ENCODE results near the gene DAZAP1.

The DAZAP1 gene

GRCh38 chr19:1407528-1408299, at the start of gene DAZAP1:
DAZAP1 (plus strand) TSS chr19:1407586; CDS start chr19:1407774, 188 bp downstream.
- DNase-seq = no peak

DNA sequence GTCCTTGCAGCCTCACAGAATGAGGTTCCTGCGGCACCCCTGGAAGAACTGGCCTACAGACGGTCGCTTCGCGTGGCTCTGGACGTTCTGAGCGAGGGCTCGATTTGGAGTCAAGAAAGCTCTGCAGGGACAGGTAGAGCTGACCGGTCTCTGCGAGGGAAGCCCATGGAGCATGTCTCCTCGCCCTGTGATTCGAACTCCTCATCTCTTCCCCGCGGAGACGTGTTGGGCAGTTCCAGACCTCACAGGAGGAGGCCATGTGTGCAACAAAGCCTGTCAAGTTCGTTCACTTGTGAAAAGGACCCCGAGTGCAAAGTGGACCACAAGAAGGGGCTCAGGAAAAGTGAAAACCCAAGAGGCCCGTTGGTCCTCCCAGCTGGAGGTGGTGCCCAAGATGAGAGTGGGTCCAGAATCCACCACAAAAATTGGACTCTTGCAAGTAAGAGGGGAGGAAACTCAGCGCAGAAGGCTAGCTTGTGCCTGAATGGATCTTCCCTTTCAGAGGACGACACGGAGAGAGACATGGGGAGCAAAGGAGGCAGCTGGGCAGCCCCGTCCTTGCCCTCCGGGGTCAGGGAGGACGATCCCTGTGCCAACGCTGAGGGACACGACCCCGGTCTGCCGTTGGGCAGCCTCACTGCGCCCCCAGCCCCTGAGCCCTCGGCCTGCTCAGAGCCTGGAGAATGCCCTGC, 47.1 kb upstream of the DAZAP1 start:
- DNase-seq = no peak

GRCh38 chr19:1360818-1361461, 46.4 kb upstream of the DAZAP1 start:
- DNase-seq = peak; percentile 63

DNA sequence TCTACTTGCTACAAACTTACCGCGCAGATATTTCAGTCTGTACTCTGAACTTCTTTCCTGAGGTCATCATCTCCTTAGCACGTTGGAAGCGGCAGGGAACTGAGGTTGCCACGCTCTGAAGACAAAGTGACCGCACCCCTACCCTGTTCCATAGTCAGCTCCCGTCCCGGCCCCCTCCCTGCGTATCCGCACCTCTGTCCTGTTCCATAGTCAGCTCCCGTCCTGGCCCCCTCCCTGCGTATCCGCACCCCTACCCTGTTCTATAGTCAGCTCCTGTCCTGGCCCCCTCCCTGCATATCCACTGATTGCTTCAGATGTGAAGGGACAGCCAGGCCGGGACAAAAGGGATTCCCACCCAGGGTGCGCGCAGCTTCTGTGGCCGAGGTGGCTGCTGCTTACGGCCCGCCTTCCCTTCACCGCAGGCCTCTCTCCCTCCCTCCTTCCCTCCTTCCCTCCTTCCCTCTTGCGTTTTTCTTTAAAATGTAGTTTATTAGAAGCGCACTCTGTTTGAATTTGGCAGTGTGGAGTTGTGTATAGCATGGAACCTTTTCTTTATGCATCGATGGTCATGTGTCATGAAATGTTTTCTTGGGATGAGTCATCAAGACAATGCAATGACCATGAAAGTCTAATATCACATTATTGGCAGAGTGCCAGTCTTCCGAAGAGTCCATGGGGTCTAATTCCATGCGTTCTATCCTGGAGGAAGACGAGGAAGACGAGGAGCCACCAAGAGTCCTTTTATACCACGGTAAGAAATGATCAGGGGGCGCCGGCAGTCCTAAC, 45.6 kb upstream of the DAZAP1 start:
- DNase-seq = no peak

GRCh38 chr19:1362387-1363257, 44.8 kb upstream of the DAZAP1 start:
- no peak for DNase-seq

DNA sequence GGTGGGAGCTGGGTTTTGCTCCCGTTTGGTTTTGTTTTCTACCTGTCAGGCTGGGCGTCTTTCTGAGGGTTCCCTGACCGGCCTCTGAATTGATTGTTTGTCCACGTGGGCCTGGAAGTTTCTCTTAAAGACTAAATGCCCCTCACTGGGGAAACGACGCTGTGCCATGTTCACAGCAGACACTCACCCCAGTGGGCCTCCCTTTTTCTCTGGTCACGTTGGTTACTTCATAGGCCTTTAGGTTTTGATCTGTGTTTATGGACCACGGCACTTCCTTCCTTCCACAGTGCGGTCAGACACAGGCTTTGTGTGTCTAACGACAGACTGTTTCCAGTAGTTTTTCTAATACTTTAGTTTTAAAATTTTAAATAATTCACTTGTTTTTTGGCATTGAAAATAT, 43.8 kb upstream of the DAZAP1 start:
- DNase-seq = no peak

DNA sequence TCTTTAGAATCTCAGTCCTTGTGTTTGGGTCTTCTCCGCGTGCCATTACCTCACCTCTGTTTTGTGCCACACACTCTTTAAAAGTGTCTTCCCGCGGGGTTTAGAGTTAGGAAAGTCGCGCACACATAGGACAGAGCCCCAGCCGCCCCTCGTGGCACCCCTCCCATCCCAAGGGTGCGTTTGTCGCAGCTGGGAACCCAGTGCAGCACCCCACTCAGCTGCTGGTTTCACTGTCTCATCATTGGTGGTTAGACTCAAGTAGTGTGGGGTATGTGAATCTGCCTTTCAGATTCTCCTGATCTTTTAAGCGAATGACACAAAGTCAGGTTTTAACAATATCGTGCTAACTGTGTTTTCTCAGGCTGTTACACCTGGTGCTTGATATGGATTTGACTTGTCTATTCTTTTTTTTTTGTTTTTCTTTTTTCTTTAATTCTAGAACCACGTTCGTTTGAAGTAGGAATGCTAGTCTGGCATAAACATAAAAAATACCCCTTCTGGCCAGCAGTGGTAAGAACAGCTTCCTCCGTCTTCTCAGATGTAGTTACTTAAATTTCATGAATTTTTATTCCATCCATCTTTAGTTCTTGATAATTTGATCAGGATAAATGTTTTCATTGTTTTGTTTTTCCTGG, 43.2 kb upstream of the DAZAP1 start:
- no peak for DNase-seq

DNA sequence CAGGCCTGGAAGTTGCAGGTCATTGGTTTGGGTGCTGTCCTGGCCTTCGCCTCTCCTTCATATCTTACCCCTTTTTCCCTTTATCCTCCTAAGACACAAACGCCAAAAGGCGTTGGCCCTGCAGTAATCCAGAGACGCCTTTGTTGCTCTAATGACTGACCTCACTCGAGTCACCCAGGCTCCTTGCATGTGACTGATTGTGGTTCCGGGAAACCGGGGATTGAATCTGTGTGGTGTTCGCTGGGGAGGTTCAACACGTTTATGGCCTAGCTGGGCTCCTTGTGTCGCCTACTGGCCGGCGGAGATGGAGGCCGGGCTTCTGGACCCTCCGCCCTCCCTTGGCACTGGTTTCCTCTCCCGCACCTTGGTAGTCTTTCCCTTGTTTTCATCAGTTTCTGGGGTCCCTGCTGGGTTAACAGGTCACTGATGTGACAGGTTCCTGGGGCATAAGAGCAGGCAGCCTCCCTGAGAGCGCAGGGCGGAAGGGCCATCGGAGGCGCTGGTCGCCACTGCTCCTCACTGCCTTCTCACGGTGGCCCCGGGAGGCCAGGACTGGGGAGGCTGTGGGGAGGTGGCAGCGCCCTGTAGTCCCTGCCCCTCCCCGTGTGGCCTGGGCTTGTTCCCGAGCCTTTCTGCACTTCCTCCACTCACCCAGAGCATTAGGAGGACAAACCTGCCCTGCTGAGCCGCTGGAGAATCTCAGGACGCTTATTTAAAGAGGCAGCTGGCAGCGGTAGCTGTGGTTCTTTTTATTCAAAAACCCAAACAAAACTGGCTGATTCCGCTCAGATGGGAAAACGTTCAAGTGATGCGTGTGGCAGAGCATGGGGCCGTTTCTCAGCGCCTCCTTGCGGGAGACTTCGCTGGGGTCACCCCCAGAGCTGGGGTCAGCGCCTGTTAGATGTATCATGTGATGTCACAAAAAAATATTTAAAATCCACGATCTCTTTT, 41.8 kb upstream of the DAZAP1 start:
- no peak for DNase-seq

DNA sequence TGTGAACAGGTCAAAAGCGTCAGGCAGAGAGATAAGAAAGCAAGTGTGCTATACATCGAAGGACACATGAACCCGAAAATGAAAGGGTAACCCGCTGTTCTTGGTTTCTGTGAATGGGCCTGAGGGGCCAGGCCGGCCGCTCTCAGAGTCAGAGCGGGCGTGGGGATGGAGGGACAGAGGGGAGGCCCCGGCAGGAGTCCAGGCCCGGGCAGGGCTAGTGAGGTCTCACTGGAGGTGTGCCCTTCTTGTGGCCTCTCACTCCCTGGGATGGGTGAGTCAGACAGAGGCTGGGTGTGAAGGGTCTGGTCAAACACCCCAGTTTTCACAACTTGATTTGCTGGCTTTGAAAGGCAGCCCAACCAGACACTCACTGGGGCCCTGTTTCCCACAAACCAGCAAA, 41.1 kb upstream of the DAZAP1 start:
- DNase-seq = no peak

DNA sequence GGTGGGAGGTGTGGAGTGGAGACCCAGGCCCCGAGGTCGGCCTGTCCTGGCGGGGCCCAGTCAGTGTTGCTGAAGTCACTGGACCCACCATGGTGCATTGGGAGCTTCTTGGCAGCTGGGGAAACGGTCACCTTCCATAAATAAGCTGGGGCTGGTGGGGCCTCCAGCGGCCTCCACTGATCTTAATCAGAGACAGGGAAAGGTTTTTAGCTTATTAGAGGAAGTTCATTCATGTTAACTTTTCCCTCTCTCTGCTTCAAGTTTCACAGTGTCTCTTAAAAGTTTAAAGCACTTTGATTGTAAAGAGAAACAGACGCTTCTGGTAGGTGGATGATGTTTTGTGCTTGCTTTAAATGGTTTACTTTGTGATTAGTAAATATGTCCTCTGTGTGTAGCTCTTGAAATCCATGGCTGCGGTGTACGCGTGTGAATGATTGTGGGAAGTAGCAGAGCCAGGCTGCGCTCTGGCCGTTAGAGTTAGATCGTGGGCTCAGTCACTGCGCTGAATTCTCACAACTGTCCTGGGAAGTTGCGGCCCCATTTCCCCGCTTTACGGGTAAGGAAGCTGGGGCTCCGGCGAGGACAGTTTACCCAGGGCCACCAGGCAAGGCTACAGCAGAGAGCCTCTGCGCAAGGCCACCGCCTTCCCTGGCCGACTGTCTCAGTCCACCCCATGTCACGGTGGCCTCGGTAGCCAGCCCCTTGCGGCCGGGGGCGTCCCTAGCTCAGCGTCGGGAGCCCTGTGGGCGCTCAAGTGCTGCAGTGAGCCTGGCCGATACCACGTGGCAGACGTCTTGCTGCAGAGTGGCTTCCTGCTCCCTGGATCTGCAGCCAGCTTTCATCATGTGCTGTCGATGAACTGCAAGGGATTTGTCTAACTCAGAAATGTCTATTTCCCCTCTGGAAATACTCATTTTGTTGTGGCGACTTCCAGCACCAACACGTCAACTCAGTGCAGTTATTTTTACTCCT, 40.2 kb upstream of the DAZAP1 start:
- DNase-seq = no peak

DNA sequence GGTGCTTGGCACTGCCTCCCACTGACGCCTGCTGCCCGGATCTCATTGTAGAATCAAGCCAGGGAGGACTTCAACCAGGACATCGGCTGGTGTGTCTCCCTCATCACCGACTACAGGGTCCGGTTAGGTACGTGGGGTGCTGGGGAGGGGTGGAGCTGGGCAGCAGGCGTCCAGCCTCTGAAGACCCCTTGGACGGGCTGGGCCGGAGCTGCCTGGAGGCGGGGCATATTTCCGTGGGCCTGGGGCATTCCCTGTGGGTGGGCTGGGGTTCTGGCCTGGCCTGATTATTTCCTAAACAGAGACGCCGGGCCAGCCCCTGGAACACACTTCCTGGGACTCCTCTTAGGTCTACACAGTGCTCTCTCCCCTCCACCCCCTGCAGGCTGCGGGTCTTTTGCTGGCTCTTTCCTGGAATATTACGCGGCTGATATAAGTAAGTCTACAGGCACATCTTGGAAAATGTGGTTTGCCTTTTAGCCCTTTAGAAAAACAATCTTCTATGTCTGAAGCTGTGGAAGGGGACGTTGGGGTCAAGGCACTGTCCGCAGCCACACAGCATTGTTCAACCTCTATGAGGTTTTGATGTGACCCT, 38.1 kb upstream of the DAZAP1 start:
- DNase-seq = no peak

DNA sequence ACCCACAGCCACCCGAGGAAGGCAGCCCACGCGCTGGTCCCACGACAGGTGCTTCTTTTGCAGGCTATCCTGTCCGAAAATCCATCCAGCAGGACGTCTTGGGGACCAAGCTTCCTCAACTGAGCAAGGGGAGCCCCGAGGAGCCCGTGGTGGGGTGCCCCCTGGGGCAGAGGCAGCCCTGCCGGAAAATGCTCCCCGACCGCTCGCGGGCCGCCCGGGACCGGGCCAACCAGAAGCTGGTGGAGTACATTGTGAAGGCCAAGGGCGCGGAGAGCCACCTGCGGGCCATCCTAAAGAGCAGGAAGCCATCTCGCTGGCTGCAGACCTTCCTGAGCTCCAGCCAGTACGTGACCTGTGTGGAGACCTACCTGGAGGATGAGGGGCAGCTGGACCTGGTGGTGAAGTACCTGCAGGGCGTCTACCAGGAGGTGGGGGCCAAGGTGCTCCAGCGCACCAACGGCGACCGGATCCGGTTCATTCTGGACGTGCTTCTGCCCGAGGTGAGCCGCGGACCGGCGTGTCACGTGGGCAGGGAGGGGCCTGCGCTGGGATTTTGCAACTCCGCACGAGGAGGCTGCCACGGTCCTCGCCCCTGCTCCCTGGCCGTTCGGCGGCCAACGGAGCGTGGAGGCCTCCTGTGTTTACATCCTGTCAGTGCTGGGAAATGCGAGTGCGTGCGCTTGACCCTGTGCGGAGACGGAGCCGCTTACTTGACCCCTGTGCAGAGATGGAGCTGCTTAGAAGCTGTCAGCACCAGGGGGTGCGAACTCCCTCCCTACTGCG, 36.6 kb upstream of the DAZAP1 start:
- DNase-seq = no peak

GRCh38 chr19:1373042-1373533, 34.3 kb upstream of the DAZAP1 start:
- DNase-seq = no peak

DNA sequence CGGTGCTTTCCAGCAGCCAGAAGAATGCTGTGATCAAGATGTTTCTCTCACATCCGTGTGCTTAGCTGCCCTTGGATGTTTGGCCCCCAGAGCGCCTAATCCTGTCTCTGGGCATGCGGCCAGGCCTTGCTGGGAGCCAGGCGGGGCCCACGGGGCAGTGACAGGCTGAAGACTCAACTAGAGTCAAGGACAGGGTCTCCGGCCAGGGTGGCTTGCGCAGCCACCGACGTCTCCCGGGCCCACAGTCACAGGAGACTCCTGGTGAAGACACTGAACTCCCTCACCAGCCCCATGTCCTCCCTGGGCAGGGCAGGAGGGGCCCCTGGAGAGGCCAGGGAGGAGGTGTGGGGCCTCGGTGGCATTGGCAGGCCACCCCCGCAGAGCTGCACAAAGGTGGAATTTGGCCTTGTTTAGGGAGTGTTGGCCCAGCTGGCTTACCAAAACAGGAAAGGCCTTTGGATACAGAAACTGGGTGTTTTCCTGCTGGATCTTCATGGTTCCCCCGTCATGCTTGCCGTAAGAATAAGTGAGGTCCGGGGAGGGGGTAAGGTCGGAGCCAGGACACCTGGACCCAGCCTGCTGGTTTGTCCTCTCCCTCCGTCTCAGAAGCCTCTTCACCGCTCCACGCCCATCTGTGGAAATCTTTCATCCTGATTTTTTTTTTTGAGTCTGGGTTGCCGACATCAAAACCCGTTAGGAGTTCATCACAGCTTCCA, 33.7 kb upstream of the DAZAP1 start:
- no peak for DNase-seq

DNA sequence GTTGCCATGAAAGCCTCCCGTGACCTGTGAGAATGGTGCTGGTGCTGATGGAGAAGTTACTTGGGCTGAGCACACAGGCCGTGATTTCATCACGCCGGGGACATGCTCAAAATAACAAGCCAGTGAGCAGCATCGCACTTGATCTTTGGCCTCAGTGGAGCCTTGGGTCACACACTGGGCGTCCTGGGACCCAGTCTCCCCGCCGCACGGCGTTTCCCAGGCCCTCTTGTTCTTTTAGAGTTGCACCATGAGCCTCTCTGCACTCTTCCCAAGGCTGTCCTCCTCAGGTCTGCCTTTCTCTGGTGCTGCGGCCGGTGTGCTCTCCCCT, 33.2 kb upstream of the DAZAP1 start:
- no peak for DNase-seq

DNA sequence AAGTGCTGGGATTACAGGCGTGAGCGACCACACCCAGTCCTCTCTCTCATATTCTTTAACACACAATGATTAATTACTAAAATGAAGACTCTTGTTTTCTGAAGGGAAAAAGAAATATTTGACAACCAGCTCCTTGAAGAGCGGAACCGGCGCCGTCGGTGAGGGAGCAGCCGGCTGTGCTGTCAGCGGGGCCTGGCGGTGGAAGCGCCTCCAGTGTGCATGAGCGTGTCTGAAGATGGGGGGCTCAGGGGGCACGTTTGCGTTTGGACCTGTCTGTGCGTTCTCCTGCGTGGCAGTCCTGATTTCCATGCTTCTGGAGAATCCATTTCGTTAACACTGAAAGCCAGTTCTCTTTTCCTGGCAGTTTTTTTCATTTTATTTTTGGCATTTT, 31.0 kb upstream of the DAZAP1 start:
- no peak for DNase-seq
